Nephron (organoid): Measurements from ENCODE around the gene CEND1.

Experiments used
- H3K27ac Mint-ChIP-seq, 3 experiments: 2 replicates each; pipeline ENCODE4 v1.8.0; 2020; ENCODE audit warnings: mixed read lengths in 3 of 3, mild to moderate bottlenecking in 2 of 3, moderate library complexity in 1 of 3
- H3K27me3 Mint-ChIP-seq: 2 replicates; pipeline ENCODE4 v1.8.0; 2021; ENCODE audit warnings: low read depth, mild to moderate bottlenecking, moderate library complexity, mixed read lengths
- H3K36me3 Mint-ChIP-seq: 2 replicates; pipeline ENCODE4 v1.8.0; 2020; ENCODE audit warnings: low read depth, mixed read lengths
- H3K4me1 Mint-ChIP-seq: 2 replicates; pipeline ENCODE4 v1.8.0; 2020; ENCODE audit warnings: mixed read lengths
- H3K4me3 Mint-ChIP-seq, 3 experiments: 2 replicates each; pipeline ENCODE4 v1.8.0; 2020; ENCODE audit warnings: mild to moderate bottlenecking in 3 of 3, mixed read lengths in 3 of 3, moderate library complexity in 2 of 3
- H3K9me3 Mint-ChIP-seq: 2 replicates; pipeline ENCODE4 v1.8.0; 2020; ENCODE audit warnings: mixed read lengths
- CTCF ChIP-seq, 3 experiments: fragments of 200-600 bp; sonication (generic); IDR thresholded peaks; one replicate each; pipeline ENCODE4 v1.5.0; 2021; ENCODE audit warnings: antibody characterized with exemption in 3 of 3; ENCODE audit not compliant: unreplicated experiment in 3 of 3

CEND1 gene

DNA sequence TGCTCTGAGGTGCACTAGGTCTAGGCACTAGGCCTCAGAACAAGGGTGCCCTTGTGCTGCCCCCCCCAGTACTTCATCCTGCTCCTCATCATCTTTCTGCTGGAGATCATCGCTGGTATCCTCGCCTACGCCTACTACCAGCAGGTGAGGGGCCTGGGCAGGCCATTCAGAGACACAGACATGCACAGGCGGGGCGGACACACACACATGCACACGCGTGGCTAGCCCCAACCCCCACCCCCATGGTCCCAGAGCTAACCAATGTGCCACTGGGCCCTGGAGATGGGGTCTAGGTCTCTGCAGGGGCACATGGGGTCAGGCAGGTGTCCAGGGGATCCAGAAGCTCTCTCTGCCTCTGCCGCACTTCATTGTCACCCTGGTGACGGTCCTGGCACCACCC lies 46.8 kb upstream of the CEND1 start:
- TF ChIP-seq CTCF (IDR thresholded peaks at IDR 0.05; ENCODE audit: unreplicated experiment in 3 of 3), result no peak
- Mint-ChIP-seq H3K36me3 (peaks cover 12% of the 10 kb centered on the region), H3K4me1 (peaks cover 19% of the 10 kb centered on the region), H3K27ac (no peak overlapping the region), H3K9me3 (no peaks in the 10 kb centered on the region), H3K27me3 (peaks cover 3% of the 10 kb centered on the region), H3K4me3 (no peak overlapping the region)

DNA sequence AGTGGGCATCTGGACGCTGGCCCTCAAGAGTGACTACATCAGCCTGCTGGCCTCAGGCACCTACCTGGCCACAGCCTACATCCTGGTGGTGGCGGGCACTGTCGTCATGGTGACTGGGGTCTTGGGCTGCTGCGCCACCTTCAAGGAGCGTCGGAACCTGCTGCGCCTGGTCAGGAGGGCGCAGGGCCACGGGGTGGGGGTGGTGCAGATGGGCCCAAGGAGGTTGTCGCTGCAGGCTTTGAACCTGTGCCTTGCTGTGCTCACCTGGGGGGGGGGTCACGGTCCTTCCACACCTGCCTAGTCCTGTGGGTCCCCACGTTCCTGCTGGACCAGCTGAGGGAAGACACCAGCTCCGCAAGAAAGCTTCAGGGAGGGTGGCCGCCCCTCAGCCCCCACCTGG lies 46.4 kb upstream of the CEND1 start:
- Mint-ChIP-seq H3K9me3 (no peaks in the 10 kb centered on the region), H3K27ac (no peak overlapping the region), H3K36me3 (peaks cover 12% of the 10 kb centered on the region), H3K4me1 (peaks cover 24% of the 10 kb centered on the region), H3K27me3 (peaks cover 7% of the 10 kb centered on the region), H3K4me3 (no peak overlapping the region)
- TF ChIP-seq CTCF (IDR thresholded peaks at IDR 0.05; ENCODE audit: unreplicated experiment in 3 of 3), result no peak

GRCh38 chr11:834371-835316 lies 44.8 kb upstream of the CEND1 start:
- peaks cover 6% of the 10 kb centered on the region for H3K36me3 Mint-ChIP-seq
- no peak for TF ChIP-seq CTCF (IDR thresholded peaks at IDR 0.05; ENCODE audit: unreplicated experiment in 3 of 3)
- peak overlapping the region; percentile 84 to 87 (median 85) for H3K4me3 Mint-ChIP-seq
- H3K27ac Mint-ChIP-seq, result peak overlapping the region in 2 of 3 experiments; percentile 63 to 69
- peaks cover 11% of the 10 kb centered on the region for H3K27me3 Mint-ChIP-seq
- peaks cover 16% of the 10 kb centered on the region for H3K4me1 Mint-ChIP-seq
- H3K9me3 Mint-ChIP-seq, result no peaks in the 10 kb centered on the region

DNA sequence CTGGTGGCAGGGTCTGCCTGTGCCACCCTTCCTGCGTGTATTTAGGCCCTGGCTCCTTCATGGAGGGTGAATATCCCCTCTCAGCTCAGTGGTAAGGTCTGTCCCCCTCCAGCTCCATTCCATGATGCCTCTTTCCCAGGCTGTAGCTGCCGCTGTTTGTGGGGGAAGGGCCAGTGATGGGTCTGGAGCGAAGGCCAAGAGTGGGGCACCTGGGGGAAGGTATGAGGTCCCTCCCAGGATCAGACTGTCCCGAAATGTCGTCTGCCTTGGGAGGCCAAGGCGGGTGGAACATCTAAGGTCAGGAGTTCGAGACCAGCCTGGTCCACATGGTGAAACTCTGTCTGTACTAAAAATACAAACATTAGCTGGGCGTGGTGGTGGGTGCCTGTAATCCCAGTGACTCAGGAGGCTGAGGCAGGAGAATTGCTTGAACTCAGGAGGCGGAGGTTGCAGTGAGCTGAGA lies 44.0 kb upstream of the CEND1 start:
- peaks cover 5% of the 10 kb centered on the region for H3K36me3 Mint-ChIP-seq
- TF ChIP-seq CTCF (IDR thresholded peaks at IDR 0.05; ENCODE audit: unreplicated experiment in 3 of 3), result no peak
- peaks cover 18% of the 10 kb centered on the region for H3K27me3 Mint-ChIP-seq
- H3K4me1 Mint-ChIP-seq, result peaks cover 22% of the 10 kb centered on the region
- no peaks in the 10 kb centered on the region for H3K9me3 Mint-ChIP-seq
- H3K27ac Mint-ChIP-seq, result peak overlapping the region; percentile 25 to 69 (median 63)
- H3K4me3 Mint-ChIP-seq, result peak overlapping the region; percentile 84 to 87 (median 85)

- Mint-ChIP-seq H3K9me3 (no peaks in the 10 kb centered on the region), H3K4me1 (peaks cover 24% of the 10 kb centered on the region), H3K27me3 (peaks cover 24% of the 10 kb centered on the region), H3K4me3 (peak overlapping the region; percentile 84 to 87 (median 85)), H3K36me3 (no peaks in the 10 kb centered on the region), H3K27ac (peak overlapping the region; percentile 25 to 69 (median 63))
- TF ChIP-seq CTCF (IDR thresholded peaks at IDR 0.05; ENCODE audit: unreplicated experiment in 3 of 3), result no peak
Measured at GRCh38 chr11:833114-833791, 43.4 kb upstream of the CEND1 start.
